ENCODE results near the gene ANP32E. TPM values are rescaled to one million over a fixed set of nuclear protein-coding genes. Genes with fewer than 3 reads are reported as not detected.
A peak's percentile ranks its signal among the peaks of the same experiment; 100 is the strongest.

Gene ANP32E
- total and polyA plus RNA-seq, 9 of the 15 experiments (the other 6 are each of a cell fraction or from before 2014, with no cell fraction given), result 60.4 to 197 (median 104) TPM

DNA sequence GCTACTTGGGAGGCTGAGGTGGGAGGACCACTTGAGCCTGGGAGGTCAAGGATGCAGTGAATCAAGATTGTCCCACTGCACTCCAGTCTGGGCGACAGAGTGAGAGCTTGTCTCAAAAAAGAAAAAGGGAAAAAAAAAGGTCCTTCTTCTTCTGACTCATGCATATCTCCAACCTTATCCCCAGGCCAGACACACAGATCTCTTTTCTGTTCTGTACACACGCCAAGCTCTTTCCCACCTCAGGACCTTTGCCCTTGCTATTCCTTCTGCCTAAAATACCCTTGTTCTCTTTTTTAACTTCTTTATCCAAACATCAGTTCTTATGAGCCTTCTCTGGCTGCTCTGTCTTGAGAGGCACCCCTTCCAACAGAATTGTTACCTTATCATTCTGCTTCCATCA is 64.1 kb downstream of the ANP32E start (continued):
- TF ChIP-seq KDM1A (IDR thresholded peaks at IDR 0.05) (peak in 1 of 2 experiments; percentile 27; a peak in 2 of 4 replicates), ZKSCAN1 (IDR thresholded peaks at IDR 0.05; ENCODE audit: low read depth, low read length) (no peak), NFIC (IDR thresholded peaks at IDR 0.05) (peak; percentile 52), EGR1 (conservative IDR thresholded peaks at IDR 0.05) (no peak), FOSL1 (tag; conservative IDR thresholded peaks at IDR 0.05) (peak; percentile 80), XRCC5 (IDR thresholded peaks at IDR 0.05; ENCODE audit: low read depth, low read length) (no peak), ZKSCAN8 (CRISPR knock-in tag; IDR thresholded peaks at IDR 0.05) (no peak), ZFP30 (CRISPR knock-in tag; IDR thresholded peaks at IDR 0.05; ENCODE audit: borderline replicate concordance) (no peak), JUN (IDR thresholded peaks at IDR 0.05; ENCODE audit: borderline replicate concordance, low read depth, low read length) (no peak), JUN (CRISPR knock-in tag; IDR thresholded peaks at IDR 0.05; ENCODE audit: borderline replicate concordance) (no peak), GABPB2 (CRISPR knock-in tag; conservative IDR thresholded peaks at IDR 0.05) (no peak), HIVEP1 (CRISPR knock-in tag; IDR thresholded peaks at IDR 0.05) (no peak)
- TF ChIP-seq, protein P1, sequence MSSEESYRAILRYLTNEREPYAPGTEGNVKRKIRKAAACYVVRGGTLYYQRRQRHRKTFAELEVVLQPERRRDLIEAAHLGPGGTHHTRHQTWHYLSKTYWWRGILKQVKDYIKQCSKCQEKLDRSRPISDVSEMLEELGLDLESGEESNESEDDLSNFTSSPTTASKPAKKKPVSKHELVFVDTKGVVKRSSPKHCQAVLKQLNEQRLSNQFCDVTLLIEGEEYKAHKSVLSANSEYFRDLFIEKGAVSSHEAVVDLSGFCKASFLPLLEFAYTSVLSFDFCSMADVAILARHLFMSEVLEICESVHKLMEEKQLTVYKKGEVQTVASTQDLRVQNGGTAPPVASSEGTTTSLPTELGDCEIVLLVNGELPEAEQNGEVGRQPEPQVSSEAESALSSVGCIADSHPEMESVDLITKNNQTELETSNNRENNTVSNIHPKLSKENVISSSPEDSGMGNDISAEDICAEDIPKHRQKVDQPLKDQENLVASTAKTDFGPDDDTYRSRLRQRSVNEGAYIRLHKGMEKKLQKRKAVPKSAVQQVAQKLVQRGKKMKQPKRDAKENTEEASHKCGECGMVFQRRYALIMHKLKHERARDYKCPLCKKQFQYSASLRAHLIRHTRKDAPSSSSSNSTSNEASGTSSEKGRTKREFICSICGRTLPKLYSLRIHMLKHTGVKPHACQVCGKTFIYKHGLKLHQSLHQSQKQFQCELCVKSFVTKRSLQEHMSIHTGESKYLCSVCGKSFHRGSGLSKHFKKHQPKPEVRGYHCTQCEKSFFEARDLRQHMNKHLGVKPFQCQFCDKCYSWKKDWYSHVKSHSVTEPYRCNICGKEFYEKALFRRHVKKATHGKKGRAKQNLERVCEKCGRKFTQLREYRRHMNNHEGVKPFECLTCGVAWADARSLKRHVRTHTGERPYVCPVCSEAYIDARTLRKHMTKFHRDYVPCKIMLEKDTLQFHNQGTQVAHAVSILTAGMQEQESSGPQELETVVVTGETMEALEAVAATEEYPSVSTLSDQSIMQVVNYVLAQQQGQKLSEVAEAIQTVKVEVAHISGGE (CRISPR knock-in tag; IDR thresholded peaks at IDR 0.05), result no peak
- TF ChIP-seq, protein P2, sequence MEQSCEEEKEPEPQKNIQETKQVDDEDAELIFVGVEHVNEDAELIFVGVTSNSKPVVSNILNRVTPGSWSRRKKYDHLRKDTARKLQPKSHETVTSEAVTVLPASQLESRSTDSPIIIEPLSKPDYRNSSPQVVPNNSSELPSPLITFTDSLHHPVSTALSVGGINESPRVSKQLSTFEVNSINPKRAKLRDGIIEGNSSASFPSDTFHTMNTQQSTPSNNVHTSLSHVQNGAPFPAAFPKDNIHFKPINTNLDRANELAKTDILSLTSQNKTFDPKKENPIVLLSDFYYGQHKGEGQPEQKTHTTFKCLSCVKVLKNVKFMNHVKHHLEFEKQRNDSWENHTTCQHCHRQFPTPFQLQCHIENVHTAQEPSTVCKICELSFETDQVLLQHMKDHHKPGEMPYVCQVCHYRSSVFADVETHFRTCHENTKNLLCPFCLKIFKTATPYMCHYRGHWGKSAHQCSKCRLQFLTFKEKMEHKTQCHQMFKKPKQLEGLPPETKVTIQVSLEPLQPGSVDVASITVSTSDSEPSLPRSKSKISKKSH (CRISPR knock-in tag; IDR thresholded peaks at IDR 0.05), result no peak
- TF ChIP-seq, protein P3, sequence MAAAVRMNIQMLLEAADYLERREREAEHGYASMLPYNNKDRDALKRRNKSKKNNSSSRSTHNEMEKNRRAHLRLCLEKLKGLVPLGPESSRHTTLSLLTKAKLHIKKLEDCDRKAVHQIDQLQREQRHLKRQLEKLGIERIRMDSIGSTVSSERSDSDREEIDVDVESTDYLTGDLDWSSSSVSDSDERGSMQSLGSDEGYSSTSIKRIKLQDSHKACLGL (CRISPR knock-in tag; IDR thresholded peaks at IDR 0.05; ENCODE audit: borderline replicate concordance, poor library complexity, severe bottlenecking), result no peak
- TF ChIP-seq, protein P4, sequence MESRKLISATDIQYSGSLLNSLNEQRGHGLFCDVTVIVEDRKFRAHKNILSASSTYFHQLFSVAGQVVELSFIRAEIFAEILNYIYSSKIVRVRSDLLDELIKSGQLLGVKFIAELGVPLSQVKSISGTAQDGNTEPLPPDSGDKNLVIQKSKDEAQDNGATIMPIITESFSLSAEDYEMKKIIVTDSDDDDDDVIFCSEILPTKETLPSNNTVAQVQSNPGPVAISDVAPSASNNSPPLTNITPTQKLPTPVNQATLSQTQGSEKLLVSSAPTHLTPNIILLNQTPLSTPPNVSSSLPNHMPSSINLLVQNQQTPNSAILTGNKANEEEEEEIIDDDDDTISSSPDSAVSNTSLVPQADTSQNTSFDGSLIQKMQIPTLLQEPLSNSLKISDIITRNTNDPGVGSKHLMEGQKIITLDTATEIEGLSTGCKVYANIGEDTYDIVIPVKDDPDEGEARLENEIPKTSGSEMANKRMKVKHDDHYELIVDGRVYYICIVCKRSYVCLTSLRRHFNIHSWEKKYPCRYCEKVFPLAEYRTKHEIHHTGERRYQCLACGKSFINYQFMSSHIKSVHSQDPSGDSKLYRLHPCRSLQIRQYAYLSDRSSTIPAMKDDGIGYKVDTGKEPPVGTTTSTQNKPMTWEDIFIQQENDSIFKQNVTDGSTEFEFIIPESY (CRISPR knock-in tag; IDR thresholded peaks at IDR 0.05), result no peak
- TF ChIP-seq, protein P5, sequence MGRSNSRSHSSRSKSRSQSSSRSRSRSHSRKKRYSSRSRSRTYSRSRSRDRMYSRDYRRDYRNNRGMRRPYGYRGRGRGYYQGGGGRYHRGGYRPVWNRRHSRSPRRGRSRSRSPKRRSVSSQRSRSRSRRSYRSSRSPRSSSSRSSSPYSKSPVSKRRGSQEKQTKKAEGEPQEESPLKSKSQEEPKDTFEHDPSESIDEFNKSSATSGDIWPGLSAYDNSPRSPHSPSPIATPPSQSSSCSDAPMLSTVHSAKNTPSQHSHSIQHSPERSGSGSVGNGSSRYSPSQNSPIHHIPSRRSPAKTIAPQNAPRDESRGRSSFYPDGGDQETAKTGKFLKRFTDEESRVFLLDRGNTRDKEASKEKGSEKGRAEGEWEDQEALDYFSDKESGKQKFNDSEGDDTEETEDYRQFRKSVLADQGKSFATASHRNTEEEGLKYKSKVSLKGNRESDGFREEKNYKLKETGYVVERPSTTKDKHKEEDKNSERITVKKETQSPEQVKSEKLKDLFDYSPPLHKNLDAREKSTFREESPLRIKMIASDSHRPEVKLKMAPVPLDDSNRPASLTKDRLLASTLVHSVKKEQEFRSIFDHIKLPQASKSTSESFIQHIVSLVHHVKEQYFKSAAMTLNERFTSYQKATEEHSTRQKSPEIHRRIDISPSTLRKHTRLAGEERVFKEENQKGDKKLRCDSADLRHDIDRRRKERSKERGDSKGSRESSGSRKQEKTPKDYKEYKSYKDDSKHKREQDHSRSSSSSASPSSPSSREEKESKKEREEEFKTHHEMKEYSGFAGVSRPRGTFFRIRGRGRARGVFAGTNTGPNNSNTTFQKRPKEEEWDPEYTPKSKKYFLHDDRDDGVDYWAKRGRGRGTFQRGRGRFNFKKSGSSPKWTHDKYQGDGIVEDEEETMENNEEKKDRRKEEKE (IDR thresholded peaks at IDR 0.05; ENCODE audit: borderline replicate concordance in 1 of 2, control insufficient read depth in 1 of 2, low read depth in 2 of 2, low read length in 1 of 2), result no peak

Measured in K562 (cell line).